Measurements from ENCODE around the gene KIFC3. TPM values are rescaled to one million over a fixed set of nuclear protein-coding genes. Genes with fewer than 3 reads are reported as not detected.
"Not testable (repeated sequence)": the region's sequence is repeated elsewhere in the genome, so short reads cannot be mapped to it uniquely, and the experiment has no call there.

Gene KIFC3
- total and polyA plus RNA-seq, 2 donors (not counting 1 experiment from before 2014, with no cell fraction given), result 0.07 to 0.67 TPM

DNA sequence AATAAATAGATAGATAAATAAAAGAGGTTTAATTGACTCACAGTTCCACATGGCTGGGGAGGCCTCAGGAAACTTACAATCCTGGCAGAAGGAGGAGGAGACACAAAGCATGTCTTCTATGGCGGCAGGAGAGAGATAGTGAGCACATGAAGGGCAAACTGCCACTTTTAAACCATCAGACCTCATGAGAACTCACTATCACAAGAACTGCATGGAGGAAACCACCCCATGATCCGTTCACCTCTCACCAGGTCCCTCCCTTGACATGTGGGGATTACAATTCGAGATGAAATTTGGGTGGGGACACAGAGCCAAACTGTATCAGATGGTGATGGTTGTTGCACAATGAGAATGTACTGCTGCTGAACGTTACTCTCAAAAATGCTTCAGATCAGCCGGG, 22.5 kb downstream of the KIFC3 start:
- H3K27ac Mint-ChIP-seq; ATAC-seq (ENCODE audit: low read depth); CTCF ChIA-PET; H4K20me1 ChIP-seq (ENCODE audit: control insufficient read depth, insufficient read depth, low read length, poor library complexity, severe bottlenecking); H3K27ac ChIP-seq (ENCODE audit: low read length in 2 of 2); H3K4me1 Mint-ChIP-seq; H3K4me3 Mint-ChIP-seq; H3K79me2 ChIP-seq (ENCODE audit: control insufficient read depth, insufficient read depth, low read length); H3K9ac ChIP-seq (ENCODE audit: low read length); H2AFZ ChIP-seq (ENCODE audit: insufficient read depth, low read depth, low read length, poor library complexity, severe bottlenecking); DNase-seq; POLR2A ChIA-PET; H3K27me3 Mint-ChIP-seq; intact Hi-C loops (cut with micrococcal nuclease); H3K4me3 ChIP-seq (ENCODE audit: control extremely low read depth in 1 of 5, extremely low read depth in 1 of 5, insufficient read depth in 1 of 5, low read depth in 2 of 5, low read length in 4 of 5); H3K4me1 ChIP-seq (ENCODE audit: control insufficient read depth in 2 of 2, insufficient read depth in 2 of 2, low read length in 2 of 2); H3K9me3 Mint-ChIP-seq (ENCODE audit: insufficient read depth); H3K9me3 ChIP-seq (ENCODE audit: control extremely low read depth in 1 of 3, control insufficient read depth in 2 of 3, insufficient read depth in 1 of 3, low read length in 2 of 3); H3K4me2 ChIP-seq (replicated peaks; ENCODE audit: low read depth, low read length, poor library complexity, severe bottlenecking); H3K27me3 ChIP-seq (replicated peaks in 1 of 4; ENCODE audit: control extremely low read depth in 1 of 4, control insufficient read depth in 3 of 4, insufficient read depth in 4 of 4, low read length in 3 of 4); H3K36me3 ChIP-seq (replicated peaks in 1 of 2; ENCODE audit: control extremely low read depth in 1 of 2, control insufficient read depth in 1 of 2, extremely low read depth in 1 of 2, insufficient read depth in 2 of 2, low read length in 1 of 2): not testable (repeated sequence)
- 83% methylated on average over 3 of the region's 5 CpGs for WGBS (ENCODE audit: insufficient coverage)

DNA sequence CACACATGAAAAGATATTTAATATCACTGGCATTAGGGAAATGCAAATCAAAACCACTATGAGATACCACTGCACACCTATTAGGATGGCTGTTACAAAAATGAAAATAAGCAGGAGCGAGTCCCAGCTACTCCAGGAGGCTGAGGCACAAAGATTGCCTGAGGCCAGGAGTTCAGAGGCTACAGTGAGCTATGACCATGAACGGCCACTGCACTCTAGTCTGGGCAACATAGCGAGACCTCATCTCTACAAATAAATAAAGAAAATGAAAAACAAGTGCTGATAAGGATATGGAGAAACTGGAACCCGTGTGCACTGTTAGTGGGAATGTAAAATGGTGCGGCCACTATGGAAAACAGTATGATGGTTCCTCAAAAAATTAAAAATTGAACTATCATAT, 23.6 kb downstream of the KIFC3 start:
- intact Hi-C loops (cut with micrococcal nuclease), result no loop called here
- no peaks in the 10 kb centered on the region for H3K27me3 Mint-ChIP-seq

More for the DNA sequence above, 23.6 kb downstream of the KIFC3 start:
- Histone ChIP-seq H2AFZ (ENCODE audit: insufficient read depth, low read depth, low read length, poor library complexity, severe bottlenecking) (no peak overlapping the region), H3K79me2 (ENCODE audit: control insufficient read depth, insufficient read depth, low read length) (no peaks in the 10 kb centered on the region), H3K9me3 (ENCODE audit: control extremely low read depth in 1 of 3, control insufficient read depth in 2 of 3, insufficient read depth in 1 of 3, low read length in 2 of 3) (no peaks in the 10 kb centered on the region), H3K36me3 (replicated peaks in 1 of 2; ENCODE audit: control extremely low read depth in 1 of 2, control insufficient read depth in 1 of 2, extremely low read depth in 1 of 2, insufficient read depth in 2 of 2, low read length in 1 of 2) (no peaks in the 10 kb centered on the region), H3K4me3 (ENCODE audit: control extremely low read depth in 1 of 5, extremely low read depth in 1 of 5, insufficient read depth in 1 of 5, low read depth in 2 of 5, low read length in 4 of 5) (no peak overlapping the region), H3K27ac (ENCODE audit: low read length in 2 of 2) (no peak overlapping the region), H3K9ac (ENCODE audit: low read length) (no peak overlapping the region), H3K4me1 (ENCODE audit: control insufficient read depth in 2 of 2, insufficient read depth in 2 of 2, low read length in 2 of 2) (no peaks in the 10 kb centered on the region), H3K4me2 (replicated peaks; ENCODE audit: low read depth, low read length, poor library complexity, severe bottlenecking) (no peak overlapping the region), H4K20me1 (ENCODE audit: control insufficient read depth, insufficient read depth, low read length, poor library complexity, severe bottlenecking) (no peaks in the 10 kb centered on the region), H3K27me3 (replicated peaks in 1 of 4; ENCODE audit: control extremely low read depth in 1 of 4, control insufficient read depth in 3 of 4, insufficient read depth in 4 of 4, low read length in 3 of 4) (no peaks in the 10 kb centered on the region)
- Mint-ChIP-seq H3K9me3 (ENCODE audit: insufficient read depth) (no peaks in the 10 kb centered on the region), H3K4me1 (no peaks in the 10 kb centered on the region), H3K4me3 (no peak overlapping the region), H3K27ac (no peak overlapping the region)
- WGBS (ENCODE audit: insufficient coverage), result 71% methylated on average over 1 of the region's 5 CpGs
- no peak for TF ChIP-seq EZH2 (IDR thresholded peaks at IDR 0.05; ENCODE audit: borderline replicate concordance, insufficient read depth, low read depth, low read length, poor library complexity, severe bottlenecking)
- TF ChIP-seq, protein P1, sequence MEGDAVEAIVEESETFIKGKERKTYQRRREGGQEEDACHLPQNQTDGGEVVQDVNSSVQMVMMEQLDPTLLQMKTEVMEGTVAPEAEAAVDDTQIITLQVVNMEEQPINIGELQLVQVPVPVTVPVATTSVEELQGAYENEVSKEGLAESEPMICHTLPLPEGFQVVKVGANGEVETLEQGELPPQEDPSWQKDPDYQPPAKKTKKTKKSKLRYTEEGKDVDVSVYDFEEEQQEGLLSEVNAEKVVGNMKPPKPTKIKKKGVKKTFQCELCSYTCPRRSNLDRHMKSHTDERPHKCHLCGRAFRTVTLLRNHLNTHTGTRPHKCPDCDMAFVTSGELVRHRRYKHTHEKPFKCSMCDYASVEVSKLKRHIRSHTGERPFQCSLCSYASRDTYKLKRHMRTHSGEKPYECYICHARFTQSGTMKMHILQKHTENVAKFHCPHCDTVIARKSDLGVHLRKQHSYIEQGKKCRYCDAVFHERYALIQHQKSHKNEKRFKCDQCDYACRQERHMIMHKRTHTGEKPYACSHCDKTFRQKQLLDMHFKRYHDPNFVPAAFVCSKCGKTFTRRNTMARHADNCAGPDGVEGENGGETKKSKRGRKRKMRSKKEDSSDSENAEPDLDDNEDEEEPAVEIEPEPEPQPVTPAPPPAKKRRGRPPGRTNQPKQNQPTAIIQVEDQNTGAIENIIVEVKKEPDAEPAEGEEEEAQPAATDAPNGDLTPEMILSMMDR (IDR thresholded peaks at IDR 0.05), result no peak
- DNase-seq (no peak), ATAC-seq (ENCODE audit: low read depth) (no peak)
- ChIA-PET CTCF (no interaction called here), POLR2A (no interaction called here)
